GM04503 (cell line): ENCODE measurements around the gene SLC4A2.
"Not testable (repeated sequence)": the region's sequence is repeated elsewhere in the genome, so short reads cannot be mapped to it uniquely, and the experiment has no call there.

Source experiments
- DNase-seq: peaks from one replicate; pipeline ENCODE4 v3.0.0-alpha.2; 2012; ENCODE audit warnings: low read depth

The SLC4A2 gene

GRCh38 chr7:151024435-151025056, 34.8 kb upstream of the SLC4A2 start, which contains the start of gene ATG9B:
Gene ATG9B, minus strand, starts transcription at chr7:151024494. Its CDS starts 71 bp downstream, at chr7:151024423.
- DNase-seq, result no peak

- no peak for DNase-seq
Measured at GRCh38 chr7:151025924-151026671, 33.3 kb upstream of the SLC4A2 start.

- DNase-seq, result not testable (repeated sequence)
Measured at GRCh38 chr7:151026771-151027727, 32.3 kb upstream of the SLC4A2 start.

- not testable (repeated sequence) for DNase-seq
Measured at GRCh38 chr7:151027728-151028130, 31.7 kb upstream of the SLC4A2 start.

- peak; percentile 95 for DNase-seq
Measured at GRCh38 chr7:151028131-151028947, 31.1 kb upstream of the SLC4A2 start, which contains the start of gene ABCB8. Gene ABCB8, plus strand, starts transcription at chr7:151028450. Its CDS starts 66 bp downstream, at chr7:151028516.

- DNase-seq, result no peak
Measured at GRCh38 chr7:151028948-151029501, 30.4 kb upstream of the SLC4A2 start.

GRCh38 chr7:151031011-151031410, 28.4 kb upstream of the SLC4A2 start:
- DNase-seq, result no peak

- no peak for DNase-seq
Measured at GRCh38 chr7:151032936-151033863, 26.2 kb upstream of the SLC4A2 start.

- DNase-seq, result no peak
Measured at GRCh38 chr7:151033864-151034249, 25.5 kb upstream of the SLC4A2 start.

GRCh38 chr7:151034312-151035025, 24.9 kb upstream of the SLC4A2 start:
- DNase-seq, result no peak

GRCh38 chr7:151035026-151035717, 24.2 kb upstream of the SLC4A2 start:
- DNase-seq, result no peak

GRCh38 chr7:151035902-151036301, 23.5 kb upstream of the SLC4A2 start:
- no peak for DNase-seq

- DNase-seq, result peak; percentile 71
Measured at GRCh38 chr7:151038951-151039849, 20.2 kb upstream of the SLC4A2 start.

GRCh38 chr7:151039850-151040548, 19.4 kb upstream of the SLC4A2 start:
- no peak for DNase-seq

- DNase-seq, result no peak
Measured at GRCh38 chr7:151040616-151041375, 18.6 kb upstream of the SLC4A2 start.

- not testable (repeated sequence) for DNase-seq
Measured at GRCh38 chr7:151043449-151043848, 15.9 kb upstream of the SLC4A2 start.
